HG03442 (cell line): ENCODE results near the gene MICALL2.

ENCODE experiments used
- ATAC-seq: cut with Tn5 transposase; IDR thresholded peaks from one replicate; pipeline ENCODE4 v1.9.1; 2021; ENCODE audit warnings: mild to moderate bottlenecking, moderate library complexity; ENCODE audit not compliant: unreplicated experiment

MICALL2 gene

GRCh38 chr7:1458683-1459511, at the start of gene MICALL2:
MICALL2 (minus strand) TSS chr7:1459470; CDS start chr7:1459326, 144 bp downstream.
- ATAC-seq, result no peak

- ATAC-seq, result no peak
These were observed 49.0 kb upstream of the MICALL2 start for GRCh38 chr7:1508277-1508758.

- ATAC-seq, result no peak
These were observed 46.7 kb upstream of the MICALL2 start for GRCh38 chr7:1505731-1506550.

GRCh38 chr7:1503816-1504775, 44.8 kb upstream of the MICALL2 start, which contains the start of gene INTS1:
INTS1 (minus strand) TSS chr7:1504389; CDS start chr7:1503960, 429 bp downstream.
- peak; percentile 82 for ATAC-seq

- no peak for ATAC-seq
These were observed 44.1 kb upstream of the MICALL2 start for GRCh38 chr7:1503390-1503789.

- ATAC-seq, result no peak
These were observed 43.6 kb upstream of the MICALL2 start for GRCh38 chr7:1502845-1503244.

- ATAC-seq, result no peak
These were observed 42.4 kb upstream of the MICALL2 start for GRCh38 chr7:1501487-1502270.

- no peak for ATAC-seq
These were observed 41.0 kb upstream of the MICALL2 start for GRCh38 chr7:1500064-1500807.

- no peak for ATAC-seq
These were observed 40.2 kb upstream of the MICALL2 start for GRCh38 chr7:1499367-1500029.

- no peak for ATAC-seq
These were observed 39.4 kb upstream of the MICALL2 start for GRCh38 chr7:1498370-1499305.

- ATAC-seq, result no peak
These were observed 38.1 kb upstream of the MICALL2 start for GRCh38 chr7:1497293-1497927.

- no peak for ATAC-seq
These were observed 37.4 kb upstream of the MICALL2 start for GRCh38 chr7:1496531-1497292.

- ATAC-seq, result no peak
These were observed 36.4 kb upstream of the MICALL2 start for GRCh38 chr7:1495564-1496242.

GRCh38 chr7:1494866-1495563, 35.7 kb upstream of the MICALL2 start:
- no peak for ATAC-seq

- no peak for ATAC-seq
These were observed 35.2 kb upstream of the MICALL2 start for GRCh38 chr7:1494447-1494846.
